Stimulated activated CD4-positive, alpha-beta T cell treated with anti-CD3 and anti-CD28 coated beads, TNF-alpha, amount 100 ng/mL, for 4 hours (primary cell): ENCODE measurements around the gene ZBTB43.

ENCODE experiments used
- DNase-seq, 3 experiments: peaks; one replicate each; pipeline ENCODE4 v3.0.0-alpha.2; 2020; ENCODE audit warnings: low read depth in 3 of 3

The ZBTB43 gene

DNA sequence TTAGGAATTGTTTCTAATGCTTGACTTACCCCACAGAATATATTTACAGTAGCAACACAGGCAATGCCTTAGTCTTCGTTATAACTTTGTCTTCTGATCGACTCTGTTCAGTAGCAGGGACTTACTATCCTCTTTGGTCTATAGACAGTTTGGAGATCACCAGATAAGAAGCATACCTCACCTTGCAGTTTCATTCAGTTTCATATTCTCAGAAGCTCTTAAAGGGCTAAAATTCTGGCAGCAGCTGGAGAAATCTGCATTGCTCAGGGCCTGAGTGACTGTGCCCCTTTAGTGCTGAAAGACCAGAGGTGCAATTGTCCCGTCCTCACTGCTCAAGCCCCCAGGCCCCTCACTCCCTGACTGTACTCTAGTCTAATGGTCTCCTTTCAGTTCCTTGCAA is 26.0 kb downstream of the ZBTB43 start:
- no peak for DNase-seq

DNA sequence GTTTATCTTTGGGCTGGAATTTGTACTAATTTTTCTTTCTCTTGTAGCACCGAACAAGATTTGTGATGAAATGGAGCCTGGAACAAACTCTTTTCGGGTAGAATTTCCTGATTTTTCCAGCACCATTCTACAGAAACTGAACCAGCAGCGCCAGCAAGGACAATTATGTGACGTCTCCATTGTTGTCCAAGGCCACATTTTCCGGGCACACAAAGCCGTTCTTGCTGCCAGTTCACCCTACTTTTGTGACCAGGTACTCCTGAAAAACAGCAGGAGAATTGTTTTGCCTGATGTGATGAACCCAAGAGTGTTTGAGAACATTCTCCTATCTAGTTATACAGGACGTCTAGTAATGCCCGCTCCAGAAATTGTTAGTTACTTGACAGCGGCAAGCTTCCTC is 27.6 kb downstream of the ZBTB43 start:
- DNase-seq, result no peak

DNA sequence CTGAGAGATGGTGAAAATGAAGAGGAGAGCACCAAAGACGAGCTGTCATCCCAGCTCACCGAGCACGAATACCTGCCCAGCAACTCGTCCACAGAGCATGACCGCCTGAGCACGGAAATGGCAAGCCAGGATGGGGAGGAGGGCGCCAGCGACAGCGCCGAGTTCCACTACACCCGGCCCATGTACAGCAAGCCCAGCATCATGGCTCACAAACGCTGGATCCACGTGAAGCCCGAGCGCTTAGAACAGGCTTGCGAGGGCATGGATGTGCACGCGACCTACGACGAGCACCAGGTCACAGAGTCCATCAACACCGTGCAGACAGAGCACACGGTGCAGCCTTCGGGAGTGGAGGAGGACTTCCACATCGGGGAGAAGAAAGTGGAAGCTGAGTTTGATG is 28.2 kb downstream of the ZBTB43 start:
- DNase-seq, result no peak

DNA sequence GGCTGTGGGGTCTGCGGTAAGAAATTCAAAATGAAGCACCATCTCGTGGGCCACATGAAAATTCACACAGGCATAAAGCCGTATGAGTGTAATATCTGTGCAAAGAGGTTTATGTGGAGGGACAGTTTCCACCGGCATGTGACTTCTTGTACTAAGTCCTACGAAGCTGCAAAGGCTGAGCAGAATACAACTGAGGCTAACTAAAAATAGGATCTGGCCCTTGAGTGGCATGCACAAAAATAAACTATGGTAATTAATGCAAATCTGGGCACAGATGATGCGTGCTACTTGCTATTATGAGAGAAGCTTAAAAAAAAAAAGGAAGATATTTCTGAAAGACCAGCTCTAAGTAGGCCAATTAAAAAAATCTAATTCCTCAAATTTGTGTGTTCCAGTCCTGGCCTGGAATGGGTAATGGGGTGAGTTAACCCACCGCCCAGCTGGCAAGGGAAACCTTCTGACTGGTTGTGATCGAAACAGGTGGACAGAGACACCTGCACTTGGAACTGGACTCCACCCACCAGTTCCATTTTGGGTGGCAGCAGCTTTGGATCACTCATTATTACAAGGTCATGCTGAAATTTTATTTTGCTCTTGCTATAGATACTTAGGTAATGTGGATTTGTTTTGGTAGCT is 29.0 kb downstream of the ZBTB43 start:
- no peak for DNase-seq

DNA sequence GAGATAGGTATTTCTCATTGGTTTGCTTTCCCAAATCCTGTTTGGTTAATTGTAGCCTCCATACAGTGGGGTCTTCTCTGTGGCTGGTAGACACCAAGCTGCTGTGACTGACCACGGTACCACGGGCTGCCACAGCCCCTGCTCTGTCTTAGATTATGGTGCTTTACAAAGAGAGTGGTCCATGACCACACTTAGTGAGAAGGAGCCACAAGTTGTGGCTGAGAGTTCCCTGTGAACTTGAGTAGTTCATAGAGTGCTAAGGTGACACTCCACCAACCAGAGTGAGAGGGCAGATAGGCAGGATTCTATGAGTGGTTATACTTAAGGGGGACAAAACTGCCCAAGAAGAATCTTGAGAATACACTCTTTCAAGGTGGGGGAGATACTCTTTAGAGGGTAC is 29.8 kb downstream of the ZBTB43 start:
- no peak for DNase-seq

DNA sequence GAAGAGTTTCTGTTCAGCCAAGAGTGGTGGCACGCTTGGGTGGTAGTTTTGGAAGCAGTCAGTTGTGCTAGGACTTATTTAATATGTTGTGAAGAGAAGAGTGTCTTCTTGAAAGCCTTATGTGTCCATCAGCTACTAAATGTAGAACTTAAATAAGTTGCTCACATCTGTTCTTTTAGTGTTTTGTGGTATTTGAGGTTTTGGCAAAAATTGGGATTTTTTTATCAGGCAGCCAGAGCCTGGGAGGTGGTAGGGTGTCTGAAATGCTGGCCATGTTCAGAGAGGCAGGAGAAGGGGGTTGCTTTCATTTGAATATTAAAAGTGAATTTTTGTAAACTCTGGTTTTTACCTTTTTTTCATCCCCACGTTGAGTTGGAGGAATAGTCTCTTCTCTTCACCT is 31.4 kb downstream of the ZBTB43 start:
- DNase-seq, result no peak

DNA sequence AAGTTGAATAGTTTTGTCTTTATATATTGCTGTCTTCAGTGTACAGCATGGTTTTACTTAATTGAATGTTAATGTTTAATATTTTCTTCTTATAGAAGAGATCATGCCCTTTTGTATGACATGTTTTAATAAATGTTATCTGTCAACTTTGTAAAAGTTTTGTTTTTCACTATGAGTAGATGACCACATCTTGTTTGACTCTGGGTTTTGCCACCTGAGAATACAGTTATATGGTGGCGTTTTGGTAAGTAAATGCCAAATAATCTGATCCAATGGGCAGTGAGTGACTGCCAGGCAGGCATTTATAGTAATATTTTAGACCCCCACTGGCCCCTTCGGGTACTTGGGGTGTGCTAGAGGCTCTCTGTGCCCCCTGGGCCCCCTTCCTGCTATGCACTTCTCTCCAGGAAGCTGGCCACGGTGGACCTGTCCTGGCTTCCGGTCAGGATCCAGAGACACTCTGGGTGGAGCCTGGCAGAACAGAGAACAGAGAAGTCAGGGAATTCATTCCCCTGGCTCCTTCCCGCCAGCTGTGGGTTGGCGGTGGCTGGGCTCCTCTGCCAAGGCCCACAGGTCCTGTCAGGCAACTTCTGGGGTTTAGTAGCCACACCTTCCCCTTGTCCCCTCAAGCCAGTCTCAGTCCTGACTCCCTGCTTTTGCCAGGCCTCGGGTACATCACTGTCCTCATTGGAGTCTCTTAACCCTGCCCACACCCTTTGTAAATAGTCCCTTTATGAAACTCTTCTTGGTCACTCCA is 33.4 kb downstream of the ZBTB43 start:
- DNase-seq, result no peak

DNA sequence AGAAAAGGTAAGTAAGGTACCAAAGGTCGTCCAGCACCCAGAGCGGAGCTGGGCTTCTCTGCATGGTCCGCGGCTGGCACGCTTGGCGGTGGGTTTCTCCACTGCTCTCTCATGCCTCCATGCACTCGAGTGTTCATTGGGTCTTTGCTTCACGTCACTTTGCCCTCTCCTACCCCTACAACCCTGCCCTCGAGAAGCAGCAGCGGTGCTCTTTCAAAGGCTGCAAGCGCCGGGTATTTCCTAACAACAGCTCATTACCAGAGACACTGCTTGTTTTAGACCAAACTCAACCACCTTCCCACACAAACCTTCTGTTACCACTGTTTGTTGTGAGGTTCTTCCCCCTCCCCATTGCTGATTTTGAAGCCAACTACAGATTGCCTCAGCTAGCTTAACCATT is 34.1 kb downstream of the ZBTB43 start:
- no peak for DNase-seq

DNA sequence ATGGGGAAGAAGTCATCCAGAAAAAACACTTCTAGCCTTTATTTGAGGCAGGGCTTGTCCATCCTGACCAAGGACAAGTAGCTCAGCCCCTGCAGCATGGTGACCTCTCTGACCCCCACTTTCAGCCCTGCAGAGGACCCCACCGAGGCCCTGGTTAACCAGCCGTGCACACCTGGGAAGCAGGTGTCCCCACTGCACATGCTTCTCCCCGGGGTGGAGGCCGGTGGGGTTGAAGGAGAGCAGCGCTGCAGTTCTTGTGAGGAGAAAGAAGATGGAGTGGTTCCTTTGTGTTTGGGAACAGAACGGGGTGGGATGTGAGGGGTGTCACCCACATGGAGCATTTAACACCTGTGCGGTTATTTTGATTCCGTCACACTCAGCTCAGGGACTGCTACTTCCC is 34.5 kb downstream of the ZBTB43 start:
- DNase-seq, result no peak

DNA sequence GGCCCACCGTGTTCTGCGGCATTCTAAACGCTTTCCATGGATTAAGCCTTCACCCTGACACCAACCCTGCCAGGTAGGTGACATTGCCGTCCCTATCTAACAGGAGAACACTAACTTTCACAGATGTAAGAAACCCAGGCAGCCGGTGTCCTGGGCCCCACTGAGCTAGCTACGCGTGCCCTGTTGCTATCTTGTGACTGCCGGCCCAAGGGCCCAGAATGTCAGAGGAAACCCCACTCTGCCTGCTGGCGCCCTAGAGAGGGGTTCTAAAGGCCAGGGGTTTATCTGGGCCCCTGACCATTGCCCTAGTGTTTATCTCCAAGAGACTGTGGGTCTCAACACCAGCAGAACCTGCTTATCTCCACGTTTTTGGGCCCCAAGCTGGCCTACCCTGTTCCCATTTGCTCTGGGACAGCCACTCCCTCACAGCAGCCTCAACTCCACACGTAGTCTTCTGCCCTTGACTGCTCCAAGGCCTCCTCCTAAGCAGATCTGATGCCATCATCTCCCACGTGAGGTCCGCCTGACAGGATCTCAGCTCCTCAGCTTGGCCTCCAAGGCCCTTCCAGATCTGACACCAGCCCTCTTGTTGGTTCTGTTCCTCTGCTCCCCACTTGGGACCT is 37.5 kb downstream of the ZBTB43 start:
- no peak for DNase-seq

DNA sequence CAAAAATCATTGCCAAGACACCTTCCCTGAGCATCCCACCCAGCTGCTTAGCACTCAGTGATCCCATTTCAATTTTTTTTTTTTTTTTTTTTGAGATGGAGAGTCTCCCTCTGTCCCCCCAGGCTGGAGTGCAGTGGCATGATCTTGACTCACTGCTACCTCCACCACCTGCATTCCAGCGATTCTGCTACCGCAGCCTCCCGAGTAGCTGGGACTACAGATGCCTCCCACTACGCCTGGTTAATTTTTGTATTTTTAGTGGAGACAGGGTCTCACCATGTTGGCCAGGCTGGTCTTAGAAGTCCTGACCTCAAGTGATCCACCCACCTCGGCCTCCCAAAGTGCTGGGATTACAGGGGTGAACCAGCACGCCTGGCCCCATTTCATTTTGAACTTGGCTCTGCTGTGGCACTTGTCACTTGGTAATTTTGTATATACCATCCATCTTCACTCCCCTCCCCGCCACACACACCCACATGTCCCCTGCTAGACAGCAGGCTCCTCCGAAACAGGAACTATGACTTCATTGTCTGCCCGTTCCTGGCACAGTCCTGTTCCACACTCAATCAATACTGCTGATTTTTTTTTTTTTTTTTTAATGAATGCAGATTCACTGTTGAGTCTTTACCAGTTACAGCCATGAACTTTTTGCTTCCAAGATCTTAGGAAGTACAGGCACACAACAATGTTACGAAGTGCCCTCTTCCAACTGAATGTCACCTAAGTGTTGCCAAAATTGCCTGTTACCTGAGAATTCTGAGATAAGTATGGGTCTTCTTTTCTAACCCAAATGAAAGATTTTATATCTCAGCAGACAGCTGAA is 38.3 kb downstream of the ZBTB43 start:
- DNase-seq, result no peak

DNA sequence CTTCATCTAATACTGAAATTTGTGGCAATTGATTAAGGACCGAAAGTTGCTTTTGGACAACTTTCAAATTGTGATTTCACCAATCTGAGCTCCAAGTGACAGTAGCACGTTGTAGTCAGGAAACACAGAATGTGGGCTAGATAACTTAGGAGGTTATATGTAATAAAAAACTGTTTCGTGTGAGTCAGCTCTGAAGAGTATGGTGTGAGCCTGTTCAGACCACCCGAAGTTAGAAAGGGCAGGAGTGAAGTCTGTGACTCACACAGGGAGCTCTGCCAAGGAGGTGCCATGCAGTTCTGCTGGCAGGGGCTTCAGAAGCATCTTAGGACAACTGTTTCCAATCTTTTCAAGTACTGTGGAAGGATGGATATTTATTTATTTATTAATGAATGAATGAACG is 39.2 kb downstream of the ZBTB43 start:
- no peak for DNase-seq

DNA sequence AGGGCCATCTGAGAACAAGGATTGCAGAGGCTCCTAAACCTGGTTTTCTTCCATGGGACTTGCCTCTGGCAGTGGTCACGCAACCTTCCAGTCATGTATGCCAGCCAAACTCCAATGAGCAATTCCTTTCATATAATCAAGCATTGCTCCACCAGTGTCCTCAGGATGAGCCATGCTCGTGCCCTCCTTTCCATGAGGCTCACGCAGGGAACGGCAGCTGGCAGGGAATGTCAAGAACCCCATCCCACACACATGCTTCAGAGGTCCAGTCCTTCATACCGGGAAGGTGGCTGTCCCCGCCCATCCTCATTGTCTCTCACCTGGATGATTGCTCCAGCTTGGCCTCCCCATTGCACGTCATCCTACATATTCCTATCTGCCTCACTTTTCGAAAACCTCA is 42.2 kb downstream of the ZBTB43 start:
- no peak for DNase-seq

DNA sequence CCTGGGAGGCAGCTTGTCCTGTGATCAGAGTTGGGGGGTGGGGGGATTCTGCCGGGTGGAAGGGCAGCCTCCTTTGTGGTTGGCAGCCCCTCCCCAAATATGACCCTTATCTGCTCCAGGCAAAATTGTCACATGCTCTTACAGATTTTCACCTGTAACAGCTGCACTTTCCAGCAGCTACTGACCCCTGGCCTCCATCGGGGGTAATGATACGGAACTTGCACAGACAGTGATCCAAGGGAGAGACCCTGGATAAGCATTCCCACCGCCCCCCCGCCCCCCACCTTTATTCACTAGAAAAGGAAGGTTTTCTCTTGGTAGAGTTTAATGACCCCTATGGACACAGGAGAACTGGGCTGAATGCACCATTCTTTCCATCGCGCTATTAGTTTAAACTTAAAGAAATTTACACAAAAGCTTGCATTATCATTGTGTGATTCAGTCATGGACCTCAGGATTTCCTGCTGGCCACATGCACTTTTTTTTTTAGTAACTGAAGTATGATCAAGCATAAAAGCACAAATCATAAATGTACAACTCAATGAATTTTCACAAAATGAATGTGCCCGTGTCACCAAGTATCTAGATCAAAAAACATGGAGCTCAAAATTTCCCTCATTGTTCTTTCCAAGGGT is 44.9 kb downstream of the ZBTB43 start:
- DNase-seq, result no peak

DNA sequence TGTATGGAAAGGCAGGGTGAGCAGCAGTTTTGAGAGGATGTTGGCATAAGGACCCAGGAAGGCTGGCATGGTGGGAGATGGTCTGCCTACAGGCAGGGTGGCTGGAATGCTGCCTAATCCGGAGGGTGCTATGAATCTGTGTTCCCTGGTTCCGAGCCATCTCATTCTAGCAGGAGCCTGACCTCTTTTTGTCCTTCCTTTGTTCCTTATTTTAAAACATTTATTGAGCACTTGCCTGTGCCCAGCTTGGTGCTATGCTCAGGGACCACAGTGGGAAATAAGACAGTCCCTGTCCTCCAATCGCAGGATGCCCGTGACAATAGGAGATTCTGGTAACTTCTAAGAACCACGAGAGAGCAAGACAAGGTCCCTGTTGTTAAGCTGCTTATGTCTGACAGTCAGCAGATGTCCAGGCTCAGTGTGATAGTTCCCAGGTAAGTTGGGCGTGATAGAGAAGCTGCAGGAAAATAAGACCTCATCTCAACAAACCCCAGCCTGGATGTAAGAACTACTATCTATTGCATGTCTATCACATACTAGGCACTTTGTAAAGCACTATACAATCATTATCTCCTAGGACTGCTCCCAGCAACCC is 46.5 kb downstream of the ZBTB43 start:
- no peak for DNase-seq

DNA sequence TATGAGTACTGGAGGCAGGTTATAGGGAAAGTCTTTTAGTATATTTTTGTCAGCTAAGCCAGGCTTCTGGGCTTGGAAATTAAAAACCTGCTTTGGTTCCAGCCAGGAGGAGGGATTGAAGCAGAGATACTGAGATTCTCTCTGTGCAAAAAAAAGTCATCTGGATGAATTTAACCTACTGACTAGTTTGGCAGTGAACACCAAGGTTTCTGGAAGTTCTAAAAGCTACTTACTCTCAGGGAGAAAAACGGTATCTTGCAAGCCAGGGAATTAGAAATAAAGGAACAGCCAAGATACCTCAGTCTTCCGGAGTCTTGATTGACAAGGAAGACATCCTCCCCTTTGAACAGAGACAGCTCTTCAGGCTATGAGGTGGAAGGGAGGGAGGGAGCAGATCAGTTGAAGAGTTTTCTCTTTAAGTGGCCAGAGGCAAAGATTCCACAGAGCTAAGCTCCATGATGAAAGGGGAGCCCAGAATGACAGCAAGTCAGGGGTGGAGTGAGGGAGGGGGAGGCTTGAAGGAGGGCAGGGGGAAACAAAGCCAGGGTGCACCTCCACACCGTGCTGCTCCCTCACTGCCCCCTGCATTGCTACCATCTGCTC is 47.3 kb downstream of the ZBTB43 start:
- no peak for DNase-seq

DNA sequence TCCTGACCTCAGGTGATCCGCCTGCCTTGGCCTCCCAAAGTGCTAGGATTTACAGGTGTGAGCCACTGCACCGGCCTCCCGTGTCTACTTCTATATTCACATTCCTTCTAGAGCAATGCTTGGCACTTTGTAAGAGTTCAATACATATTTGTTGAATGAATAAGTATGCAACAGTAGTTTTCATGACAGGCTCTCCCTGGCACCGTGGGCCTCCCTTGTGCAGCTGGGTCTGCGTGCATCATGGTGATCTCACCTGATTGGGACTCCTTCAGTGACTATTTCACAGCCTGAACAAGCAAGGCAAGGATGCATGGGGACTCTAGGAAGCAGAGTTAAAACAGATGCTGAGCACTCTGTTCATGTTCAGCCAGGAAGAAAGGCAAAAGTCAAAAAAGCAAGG is 48.8 kb downstream of the ZBTB43 start:
- DNase-seq, result no peak

DNA sequence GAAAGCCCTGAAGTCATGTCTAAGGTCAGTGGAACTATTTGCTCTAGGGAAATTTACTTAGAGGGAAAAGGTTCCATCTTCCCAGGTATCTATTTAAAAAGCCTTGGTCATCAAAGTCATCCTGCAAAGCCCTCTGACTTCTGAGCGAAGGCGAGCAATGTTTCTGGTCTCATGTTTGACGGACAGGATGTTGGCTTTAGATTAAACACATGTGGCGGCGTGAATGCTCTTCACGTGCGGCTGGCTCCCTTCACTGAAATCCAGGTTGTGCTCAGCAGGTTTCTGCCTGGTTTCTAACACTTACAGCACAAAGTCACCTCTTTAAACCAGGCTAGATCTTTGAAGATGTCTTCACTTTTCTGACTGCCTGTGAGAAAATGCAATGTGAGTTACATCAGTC is 49.9 kb downstream of the ZBTB43 start:
- no peak for DNase-seq

DNA sequence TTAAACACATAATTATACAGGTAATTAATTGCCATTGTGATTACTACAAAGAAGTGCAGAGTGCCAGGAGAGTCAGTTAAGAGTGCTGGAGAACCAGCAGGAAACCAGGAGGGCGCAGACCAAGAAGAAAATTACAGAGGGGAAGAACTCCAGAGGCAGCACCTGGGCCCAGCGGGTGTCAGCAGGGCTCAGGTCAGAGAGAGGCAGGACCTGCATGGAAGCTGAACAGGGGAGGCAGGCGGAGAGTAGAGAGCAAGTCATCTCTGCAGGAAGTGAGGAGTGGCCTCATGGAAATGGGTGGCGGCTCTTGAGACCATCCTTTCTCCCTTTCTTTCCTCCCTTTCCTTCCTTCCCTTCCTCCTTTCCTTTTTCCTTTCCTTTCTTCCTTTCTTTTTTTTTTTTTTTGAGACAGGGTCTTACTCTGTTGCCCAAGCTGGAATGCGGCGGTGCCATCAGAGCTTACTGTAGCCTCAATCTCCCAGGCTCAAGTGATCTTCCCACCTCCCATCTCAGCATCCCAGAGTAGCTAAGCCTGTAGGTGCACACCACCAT is 51.6 kb downstream of the ZBTB43 start:
- DNase-seq, result no peak

DNA sequence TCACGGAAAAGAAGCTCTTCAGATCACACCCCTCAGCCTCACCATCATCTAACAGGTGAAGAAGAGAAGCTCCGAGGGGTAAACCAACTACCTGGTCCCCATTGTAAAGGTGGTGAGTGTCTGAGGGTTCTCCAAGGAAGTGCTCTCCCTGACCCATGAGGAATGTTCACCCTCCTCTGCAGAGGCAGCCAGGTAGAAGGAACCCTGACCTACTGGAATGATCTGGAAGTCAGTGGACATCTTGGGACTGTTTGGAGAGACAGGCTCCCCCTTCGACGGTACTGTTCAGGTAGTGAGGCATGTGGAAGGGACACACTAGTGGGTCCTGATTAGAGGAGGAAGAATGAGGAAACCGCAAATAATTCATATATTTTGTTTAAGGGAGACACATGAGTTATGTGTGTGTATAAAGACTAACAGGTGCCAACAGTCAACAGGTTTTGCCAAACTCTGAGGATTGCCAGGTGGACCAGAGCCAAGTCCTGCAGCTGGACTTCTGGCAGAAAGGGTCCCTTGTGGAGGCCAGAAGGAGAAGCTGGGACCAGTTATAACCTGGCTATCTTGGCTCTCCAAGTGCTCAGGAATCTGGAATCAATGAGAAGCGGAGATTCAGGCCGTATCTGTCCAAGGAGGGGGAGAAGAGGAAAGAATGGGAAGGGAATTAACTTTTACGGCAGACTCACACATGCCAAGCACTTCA is 52.6 kb downstream of the ZBTB43 start:
- DNase-seq, result no peak
